Caco-2 (cell line): ENCODE measurements around the gene OR2L2. TPM values are rescaled to one million over a fixed set of nuclear protein-coding genes. Genes with fewer than 3 reads are reported as not detected.
"Not testable (repeated sequence)": the region's sequence is repeated elsewhere in the genome, so short reads cannot be mapped to it uniquely, and the experiment has no call there.

Experiments used
- BruUV-seq: library from RNA; stranded (reverse); fragments of 400-500 nt; replicated peaks from 2 replicates; lab custom pipeline; 2021; lab: Mats Ljungman, UMichigan
- CTCF ChIA-PET: fragments of 300-600 bp; sonication (Branson Sonifier 250); formaldehyde crosslinking; loops from one replicate; lab custom pipeline; 2022; ENCODE audit warnings: antibody characterized with exemption; lab: Charles Lee
- POLR2A ChIA-PET: fragments of 300-600 bp; sonication (Branson Sonifier 250); formaldehyde crosslinking; loops from one replicate; lab custom pipeline; 2022; ENCODE audit warnings: antibody characterized with exemption; lab: Charles Lee
- DNase-seq, 2 experiments: peaks; one replicate each; pipeline versions ENCODE4 v3.0.0 to v3.0.0-alpha.2; 2020 to 2022
- H3K27me3 ChIP-seq: replicated peaks from 2 replicates; pipeline ENCODE4 v1.6.0; 2011; ENCODE audit warnings: low read length; ENCODE audit not compliant: control insufficient read depth, insufficient read depth
- H3K36me3 ChIP-seq: 2 replicates; pipeline ENCODE4 v1.5.1; 2011; ENCODE audit warnings: low read length; ENCODE audit not compliant: control insufficient read depth, insufficient read depth
- H3K4me1 ChIP-seq: fragments of 250-450 bp; sonication (Bioruptor Pico); 2 replicates; pipeline ENCODE4 v1.5.1; 2020; ENCODE audit warnings: mild to moderate bottlenecking
- H3K4me3 ChIP-seq: 2 replicates; pipeline ENCODE4 v1.5.1; 2011; ENCODE audit warnings: low read depth, mild to moderate bottlenecking, control low read depth, low read length
- H3K9me3 ChIP-seq: fragments of 250-450 bp; sonication (Bioruptor Pico); 2 replicates; pipeline ENCODE4 v1.5.1; 2020; ENCODE audit warnings: mild to moderate bottlenecking, moderate library complexity
- H3K27ac Mint-ChIP-seq: one replicate; pipeline ENCODE4 v1.8.0; 2022; ENCODE audit warnings: mixed read lengths; ENCODE audit not compliant: unreplicated experiment
- H3K27me3 Mint-ChIP-seq: one replicate; pipeline ENCODE4 v1.8.0; 2022; ENCODE audit warnings: mixed read lengths; ENCODE audit not compliant: insufficient read depth, unreplicated experiment
- H3K36me3 Mint-ChIP-seq: one replicate; pipeline ENCODE4 v1.8.0; 2022; ENCODE audit warnings: mild to moderate bottlenecking, mixed read lengths; ENCODE audit not compliant: insufficient read depth, unreplicated experiment
- H3K4me1 Mint-ChIP-seq: one replicate; pipeline ENCODE4 v1.8.0; 2022; ENCODE audit warnings: low read depth, mixed read lengths; ENCODE audit not compliant: unreplicated experiment
- H3K4me3 Mint-ChIP-seq: one replicate; pipeline ENCODE4 v1.8.0; 2022; ENCODE audit warnings: mild to moderate bottlenecking, moderate library complexity, mixed read lengths; ENCODE audit not compliant: unreplicated experiment
- H3K9me3 Mint-ChIP-seq: one replicate; pipeline ENCODE4 v1.8.0; 2022; ENCODE audit warnings: mixed read lengths; ENCODE audit not compliant: unreplicated experiment
- intact Hi-C: fragments of 100-400 bp; cut with micrococcal nuclease; formaldehyde crosslinking; loops from one replicate; pipeline ENCODE4 v1.10.0; 2022; ENCODE audit not compliant: unreplicated experiment
- total RNA-seq: library from RNA; stranded (reverse); gene quantifications from 2 replicates; pipeline ENCODE4 v1.2.3, GENCODE V29; 2022
- TF ChIP-seq, protein P1 (sequence below), 2 experiments: fragments of 200-600 bp in 1 of 2; IDR thresholded peaks; 1 replicate in 1 of 2; 2 replicates in 1 of 2; pipeline versions ENCODE4 v1.5.1 to v1.8.0; 2011 to 2022; ENCODE audit warnings: antibody characterized with exemption in 1 of 2, control low read depth in 1 of 2, inconsistent platforms in 1 of 2, low read depth in 1 of 2, low read length in 1 of 2, mild to moderate bottlenecking in 1 of 2, moderate library complexity in 1 of 2; ENCODE audit not compliant: insufficient read depth in 1 of 2, severe bottlenecking in 1 of 2, unreplicated experiment in 1 of 2

OR2L2 gene
- total RNA-seq, 1 experiment from 2014 or later = 0.16 TPM

DNA sequence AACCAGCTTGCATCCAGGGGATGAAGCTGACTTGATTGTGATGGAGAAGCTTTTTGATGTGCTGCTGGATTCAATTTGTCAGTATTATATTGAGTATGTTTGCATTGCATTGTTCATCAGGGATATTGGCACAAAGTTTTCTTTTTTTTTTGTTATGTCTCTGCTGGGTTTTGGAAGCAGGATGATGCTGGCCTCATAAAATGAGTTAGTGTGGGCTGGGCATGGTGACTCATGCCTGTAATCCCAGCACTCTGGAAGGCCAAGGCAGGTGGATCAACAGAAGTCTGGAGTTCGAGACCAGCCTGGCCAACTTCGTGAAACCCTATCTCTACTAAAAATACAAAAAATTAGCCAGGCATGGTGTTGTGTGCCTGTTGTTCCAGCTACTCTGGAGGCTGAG lies 25.4 kb downstream of the OR2L2 start:
- Histone ChIP-seq H3K36me3 (no peaks in the 10 kb centered on the region), H3K4me3 (no peak overlapping the region), H3K27me3 (no peaks in the 10 kb centered on the region), H3K9me3 (0 out of 2 replicates have a peak, but pooled peaks cover 2% of the 10 kb centered on the region), H3K4me1 (no peaks in the 10 kb centered on the region)
- no peak overlapping the region for H3K4me3 Mint-ChIP-seq
- CTCF ChIA-PET = no interaction called here
- POLR2A ChIA-PET = no interaction called here
- H3K36me3 Mint-ChIP-seq = no peaks in the 10 kb centered on the region
- TF ChIP-seq, protein P1, sequence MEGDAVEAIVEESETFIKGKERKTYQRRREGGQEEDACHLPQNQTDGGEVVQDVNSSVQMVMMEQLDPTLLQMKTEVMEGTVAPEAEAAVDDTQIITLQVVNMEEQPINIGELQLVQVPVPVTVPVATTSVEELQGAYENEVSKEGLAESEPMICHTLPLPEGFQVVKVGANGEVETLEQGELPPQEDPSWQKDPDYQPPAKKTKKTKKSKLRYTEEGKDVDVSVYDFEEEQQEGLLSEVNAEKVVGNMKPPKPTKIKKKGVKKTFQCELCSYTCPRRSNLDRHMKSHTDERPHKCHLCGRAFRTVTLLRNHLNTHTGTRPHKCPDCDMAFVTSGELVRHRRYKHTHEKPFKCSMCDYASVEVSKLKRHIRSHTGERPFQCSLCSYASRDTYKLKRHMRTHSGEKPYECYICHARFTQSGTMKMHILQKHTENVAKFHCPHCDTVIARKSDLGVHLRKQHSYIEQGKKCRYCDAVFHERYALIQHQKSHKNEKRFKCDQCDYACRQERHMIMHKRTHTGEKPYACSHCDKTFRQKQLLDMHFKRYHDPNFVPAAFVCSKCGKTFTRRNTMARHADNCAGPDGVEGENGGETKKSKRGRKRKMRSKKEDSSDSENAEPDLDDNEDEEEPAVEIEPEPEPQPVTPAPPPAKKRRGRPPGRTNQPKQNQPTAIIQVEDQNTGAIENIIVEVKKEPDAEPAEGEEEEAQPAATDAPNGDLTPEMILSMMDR (IDR thresholded peaks at IDR 0.05; ENCODE audit: insufficient read depth in 1 of 2, low read depth in 1 of 2, low read length in 1 of 2, severe bottlenecking in 1 of 2, unreplicated experiment in 1 of 2) = no peak
- no peaks in the 10 kb centered on the region for H3K27me3 Mint-ChIP-seq
- H3K9me3 Mint-ChIP-seq = peaks cover 22% of the 10 kb centered on the region
- no peak for DNase-seq
- no peak overlapping the region for H3K27ac Mint-ChIP-seq
- no peaks in the 10 kb centered on the region for H3K4me1 Mint-ChIP-seq
- intact Hi-C loops = no loop called here
- no TSS peak for BruUV-seq

DNA sequence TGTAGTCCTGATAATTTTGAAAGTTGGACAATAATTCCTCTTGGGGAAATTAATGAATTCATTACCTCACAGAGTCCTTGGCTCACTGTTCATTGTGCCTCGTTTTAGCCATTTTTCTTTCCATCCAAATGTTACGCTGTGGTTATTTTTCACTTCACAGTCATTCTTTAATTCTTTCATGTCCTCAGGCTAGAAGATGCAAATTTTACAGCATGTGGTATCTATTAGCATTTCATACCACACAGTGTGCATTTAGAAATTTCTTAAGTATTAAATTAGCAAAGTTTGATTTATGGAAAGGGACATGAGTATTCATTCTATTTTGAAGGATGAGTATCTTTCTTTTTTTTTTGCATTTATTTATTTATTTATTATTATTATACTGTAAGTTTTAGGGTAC lies 35.2 kb downstream of the OR2L2 start:
- Mint-ChIP-seq H3K27ac (no peak overlapping the region), H3K4me1 (no peaks in the 10 kb centered on the region), H3K9me3 (peaks cover 22% of the 10 kb centered on the region), H3K36me3 (no peaks in the 10 kb centered on the region), H3K27me3 (no peaks in the 10 kb centered on the region), H3K4me3 (no peak overlapping the region)
- intact Hi-C loops = no loop called here
- H3K27me3 ChIP-seq = no peaks in the 10 kb centered on the region
- H3K4me3 ChIP-seq = no peak overlapping the region
- POLR2A ChIA-PET = no interaction called here
- BruUV-seq = no TSS peak
- H3K4me1 ChIP-seq = no peaks in the 10 kb centered on the region
- H3K36me3 ChIP-seq = no peaks in the 10 kb centered on the region
- CTCF ChIA-PET = no interaction called here
- TF ChIP-seq, protein P1 (IDR thresholded peaks at IDR 0.05; ENCODE audit: insufficient read depth in 1 of 2, low read depth in 1 of 2, low read length in 1 of 2, severe bottlenecking in 1 of 2, unreplicated experiment in 1 of 2) = no peak
- no peak for DNase-seq
- H3K9me3 ChIP-seq = 0 out of 2 replicates have a peak, but pooled peaks cover 5% of the 10 kb centered on the region

DNA sequence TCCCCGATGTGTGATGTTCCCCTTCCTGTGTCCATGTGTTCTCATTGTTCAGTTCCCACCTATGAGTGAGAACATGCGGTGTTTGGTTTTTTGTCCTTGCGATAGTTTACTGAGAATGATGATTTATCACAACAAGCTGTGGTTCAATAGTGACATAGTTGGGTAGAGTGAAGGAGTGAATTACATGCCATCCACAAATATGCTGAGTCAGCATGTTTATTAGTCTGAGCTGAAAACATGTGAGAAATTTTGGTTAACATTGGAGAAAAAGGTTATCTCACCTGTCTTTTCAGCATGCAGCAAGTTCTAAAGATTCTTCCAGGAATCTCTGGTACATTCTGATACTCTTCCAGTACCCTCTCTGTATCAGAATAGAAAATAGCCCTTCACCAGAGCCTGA lies 35.7 kb downstream of the OR2L2 start:
- BruUV-seq = no TSS peak
- H3K4me1 Mint-ChIP-seq = no peaks in the 10 kb centered on the region
- no peaks in the 10 kb centered on the region for H3K27me3 Mint-ChIP-seq
- POLR2A ChIA-PET = no interaction called here
- H3K4me3 ChIP-seq = no peak overlapping the region
- H3K36me3 Mint-ChIP-seq = no peaks in the 10 kb centered on the region
- no peaks in the 10 kb centered on the region for H3K36me3 ChIP-seq
- no peak overlapping the region for H3K4me3 Mint-ChIP-seq
- no peaks in the 10 kb centered on the region for H3K27me3 ChIP-seq
- DNase-seq = no peak
- TF ChIP-seq, protein P1 (IDR thresholded peaks at IDR 0.05; ENCODE audit: insufficient read depth in 1 of 2, low read depth in 1 of 2, low read length in 1 of 2, severe bottlenecking in 1 of 2, unreplicated experiment in 1 of 2) = no peak
- no peaks in the 10 kb centered on the region for H3K4me1 ChIP-seq
- 0 out of 2 replicates have a peak, but pooled peaks cover 5% of the 10 kb centered on the region for H3K9me3 ChIP-seq
- intact Hi-C loops = no loop called here
- H3K27ac Mint-ChIP-seq = no peak overlapping the region
- CTCF ChIA-PET = no interaction called here
- peaks cover 22% of the 10 kb centered on the region for H3K9me3 Mint-ChIP-seq

DNA sequence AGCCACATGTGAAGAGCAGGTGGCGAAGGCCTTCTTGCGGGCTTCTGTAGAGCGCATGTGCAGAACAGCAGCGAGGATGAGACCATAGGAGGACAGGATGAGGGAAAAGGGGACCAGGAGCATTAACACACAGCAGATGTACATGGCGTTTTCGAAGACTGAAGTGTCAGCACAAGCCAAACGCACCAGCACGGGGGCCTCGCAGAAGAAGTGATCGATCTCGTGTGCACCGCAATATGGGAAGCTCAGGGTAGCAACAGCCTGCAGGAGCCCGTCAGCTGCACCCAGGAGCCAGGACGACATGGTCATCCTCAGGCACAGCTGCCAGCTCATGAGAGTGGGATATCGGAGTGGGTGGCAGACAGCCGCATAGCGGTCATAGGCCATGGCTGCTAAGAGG lies 54.0 kb downstream of the OR2L2 start:
- H3K4me3 Mint-ChIP-seq, H3K9me3 ChIP-seq, BruUV-seq, H3K36me3 ChIP-seq, DNase-seq, H3K4me1 ChIP-seq, H3K4me1 Mint-ChIP-seq, H3K27me3 ChIP-seq, CTCF ChIA-PET, intact Hi-C loops, POLR2A ChIA-PET, H3K27me3 Mint-ChIP-seq, H3K36me3 Mint-ChIP-seq, H3K27ac Mint-ChIP-seq, H3K4me3 ChIP-seq: not testable (repeated sequence)
- H3K9me3 Mint-ChIP-seq = peaks cover 21% of the 10 kb centered on the region
